ENCODE measurements around the gene NXPE4.
"Not testable (repeated sequence)": the region's sequence is repeated elsewhere in the genome, so short reads cannot be mapped to it uniquely, and the experiment has no call there.

NXPE4 gene

DNA sequence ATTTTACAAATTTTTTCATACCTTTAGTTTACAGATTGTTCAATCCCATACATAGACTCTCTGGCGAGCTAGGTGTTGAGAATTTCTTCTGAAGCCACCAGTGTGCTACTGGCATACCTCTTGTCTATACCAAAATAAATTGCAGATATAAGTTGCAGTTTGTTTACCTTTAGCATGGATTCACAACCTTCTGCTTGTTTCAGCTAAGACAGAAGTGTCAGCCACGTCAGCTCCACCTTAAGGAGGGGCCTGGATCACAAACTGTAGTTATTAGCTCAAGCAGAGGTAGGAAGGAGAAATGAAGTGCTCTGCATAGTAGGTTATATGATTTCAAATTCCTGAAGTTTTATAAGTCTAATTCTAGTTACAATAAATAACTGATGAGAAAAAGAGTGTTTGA is at the start of gene NXPE4:
NXPE4 (minus strand) TSS at position 216 of the 400 bp plus-strand sequence. CDS start 1,027 bp downstream, outside the sequence.
- no peak for DNase-seq

DNA sequence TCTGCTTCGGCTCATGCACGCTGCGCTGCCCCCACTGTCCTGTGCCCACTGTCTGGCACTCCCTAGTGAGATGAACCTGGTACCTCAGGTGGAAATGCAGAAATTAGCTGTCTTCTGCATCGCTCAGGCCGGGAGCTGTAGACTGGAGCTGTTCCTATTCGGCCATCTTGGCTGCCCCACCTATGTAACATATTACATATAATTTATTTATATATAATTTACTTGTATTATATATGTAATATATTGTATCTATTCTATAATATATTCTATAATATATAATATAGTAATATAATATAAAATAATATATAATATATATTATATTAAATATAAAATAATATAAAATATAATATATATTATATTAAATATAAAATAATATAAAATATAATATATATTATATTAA is 43.9 kb upstream of the NXPE4 start:
- DNase-seq: peak in 1 of 2 donors; percentile 1

DNA sequence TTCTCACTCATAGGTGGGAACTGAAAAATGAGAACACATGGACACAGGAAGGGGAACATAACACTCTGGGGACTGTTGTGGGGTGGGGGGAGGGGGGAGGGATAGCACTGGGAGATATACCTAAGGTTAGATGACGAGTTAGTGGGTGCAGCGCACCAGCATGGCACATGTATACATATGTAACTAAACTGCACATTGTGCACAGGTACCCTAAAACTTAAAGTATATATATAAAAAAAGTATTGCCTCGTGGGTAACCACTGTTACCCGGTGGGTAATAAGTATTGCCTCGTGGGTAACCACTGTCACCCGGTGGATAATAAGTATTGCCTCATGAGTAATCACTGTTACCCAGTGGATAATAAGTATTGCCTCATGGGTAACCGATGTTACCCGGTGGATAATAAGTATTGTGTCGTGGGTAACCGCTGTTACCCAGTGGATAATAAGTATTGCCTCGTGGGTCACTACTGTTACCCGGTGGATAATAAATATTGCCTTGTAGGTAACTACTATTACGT is 35.9 kb upstream of the NXPE4 start:
- not testable (repeated sequence) for DNase-seq

DNA sequence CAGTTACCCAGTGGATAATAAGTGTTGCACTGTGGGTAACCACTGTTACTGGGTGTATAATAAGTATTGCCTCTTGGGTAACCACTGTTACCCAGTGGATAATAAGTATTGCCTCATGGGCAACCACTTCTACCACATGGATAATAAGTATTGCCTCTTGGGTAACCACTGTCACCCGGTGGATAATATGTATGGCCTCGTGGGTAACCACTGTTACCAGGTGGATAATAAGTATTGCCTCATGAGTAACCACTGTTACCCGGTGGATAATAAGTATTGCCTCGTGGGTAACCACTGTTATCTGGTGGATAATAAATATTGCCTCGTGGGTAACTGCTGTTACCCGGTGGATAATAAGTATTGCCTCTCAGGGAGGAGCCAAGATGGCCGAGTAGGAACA is 29.7 kb upstream of the NXPE4 start:
- no peak for DNase-seq

DNA sequence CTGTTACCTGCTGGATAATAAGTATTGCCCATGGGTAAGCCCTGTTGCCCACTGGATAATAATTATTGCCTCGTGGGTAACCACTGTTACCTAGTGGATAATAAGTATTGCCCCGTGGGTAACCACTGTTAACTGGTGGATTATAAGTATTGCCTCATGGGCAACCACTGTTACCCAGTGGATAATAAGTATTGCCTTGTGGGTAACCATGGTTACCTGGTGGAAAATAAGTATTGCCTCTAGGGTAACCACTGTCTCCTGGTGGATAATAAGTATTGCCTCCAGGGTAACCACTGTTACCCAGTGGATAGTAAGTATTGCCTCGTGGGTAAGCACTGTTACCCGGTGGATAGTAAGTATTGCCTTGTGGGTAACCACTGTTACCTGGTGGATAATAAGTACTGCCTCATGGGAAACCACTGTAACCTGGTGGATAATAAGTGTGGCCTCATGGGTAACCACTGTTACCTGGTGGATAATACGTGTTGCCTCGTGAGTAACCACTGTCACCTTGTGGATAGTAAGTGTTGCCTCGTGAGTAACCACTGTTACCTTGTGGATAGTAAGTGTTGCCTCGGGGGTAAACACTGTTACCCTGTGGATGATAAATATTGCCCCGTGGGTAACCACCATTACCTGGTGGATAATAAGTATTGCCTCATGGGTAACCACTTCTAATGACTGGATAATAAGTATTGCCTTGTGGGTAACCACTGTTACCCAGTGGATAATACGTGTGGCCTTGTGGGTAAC is 29.0 kb upstream of the NXPE4 start:
- DNase-seq: no peak

DNA sequence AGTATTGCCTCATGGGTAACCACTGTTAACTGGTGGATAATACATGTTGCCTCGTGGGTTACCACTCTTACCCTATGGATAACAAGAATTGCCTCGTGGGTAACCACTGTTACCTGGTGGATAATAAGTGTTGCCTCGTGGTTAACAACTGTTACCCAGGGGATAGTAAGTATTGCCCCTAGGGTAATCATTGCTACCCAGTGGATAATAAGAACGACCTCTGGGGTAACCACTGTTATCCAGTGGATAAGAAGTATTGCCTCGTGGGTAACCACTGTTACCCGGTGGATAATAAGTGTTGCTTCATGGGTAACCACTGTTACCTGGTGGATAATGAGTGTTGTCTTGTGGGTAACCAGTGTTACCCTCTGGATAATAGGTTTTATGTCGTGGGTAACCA is 28.1 kb upstream of the NXPE4 start:
- DNase-seq: no peak

DNA sequence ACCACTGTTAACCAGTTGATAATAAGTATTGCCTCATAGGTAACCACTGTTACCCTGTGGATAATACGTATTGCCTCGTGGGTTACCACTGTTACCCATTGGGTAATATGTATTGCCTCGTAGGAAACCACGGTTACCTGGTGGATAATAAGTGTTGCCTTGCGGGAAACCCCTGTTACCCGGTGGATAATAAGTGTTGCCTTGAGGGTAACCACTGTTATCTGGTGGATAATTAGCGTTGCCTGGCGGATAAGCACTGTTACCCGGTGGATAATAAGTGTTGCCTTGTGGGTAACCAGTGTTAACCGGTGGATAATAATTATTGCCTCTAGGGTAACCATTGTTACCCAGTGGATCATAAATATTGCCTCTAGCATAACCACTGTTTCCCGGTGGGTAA is 27.3 kb upstream of the NXPE4 start:
- DNase-seq: no peak

DNA sequence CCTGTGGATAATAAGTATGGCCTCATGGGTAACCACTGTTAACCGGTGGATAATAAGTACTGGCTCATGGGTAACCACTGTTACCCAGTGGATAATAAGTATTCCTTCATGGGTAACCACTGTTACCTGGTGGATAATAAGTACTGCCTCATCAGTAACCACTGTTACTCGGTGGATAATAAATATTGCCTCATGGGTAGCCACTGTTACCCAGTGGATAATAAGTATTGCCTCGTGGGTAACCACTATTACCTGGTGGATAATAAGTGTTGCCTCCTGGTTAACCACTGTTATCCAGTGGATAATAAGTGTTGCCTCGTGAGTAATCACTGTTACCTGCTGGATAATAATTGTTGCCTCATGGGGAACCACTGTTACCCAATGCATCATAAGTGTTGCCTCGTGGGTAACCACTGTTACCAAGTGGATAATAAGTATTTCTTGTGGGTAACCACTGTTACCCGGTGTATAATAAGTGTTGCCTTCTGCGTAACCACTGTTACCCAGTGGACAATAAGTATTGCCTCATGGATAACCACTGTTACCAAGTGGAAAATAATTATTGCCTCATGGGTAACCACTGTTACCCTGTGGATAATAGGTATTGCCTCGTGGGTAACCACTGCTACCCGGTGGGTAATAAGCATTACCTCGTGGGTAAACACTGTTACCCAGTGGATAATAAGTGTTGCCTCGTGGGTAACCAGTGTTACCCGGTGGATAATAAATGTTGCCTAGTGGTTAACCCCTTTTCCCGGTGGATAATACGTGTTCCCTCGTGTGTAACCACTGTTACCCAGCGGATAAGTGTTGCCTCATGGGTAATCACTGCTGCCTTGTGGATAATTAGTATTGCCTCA is 26.6 kb upstream of the NXPE4 start:
- DNase-seq: no peak

DNA sequence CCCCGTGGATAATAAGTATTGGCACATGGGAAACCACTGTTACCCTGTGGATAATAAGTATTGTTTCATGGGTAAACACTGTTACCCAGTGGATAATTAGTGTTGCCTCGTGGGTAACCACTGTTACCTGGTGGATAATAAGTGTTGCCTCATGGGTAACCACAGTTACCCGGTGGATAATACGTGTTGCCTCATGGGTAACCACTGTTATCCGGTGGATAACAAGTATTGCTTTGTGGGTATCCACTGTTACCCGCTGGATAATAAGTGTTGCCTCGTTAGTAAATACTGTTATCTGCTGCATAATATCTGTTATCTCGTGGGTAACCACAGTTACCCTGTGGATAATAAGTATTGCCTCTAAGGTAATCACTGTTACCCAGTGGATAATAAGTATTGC is 25.5 kb upstream of the NXPE4 start:
- no peak for DNase-seq

DNA sequence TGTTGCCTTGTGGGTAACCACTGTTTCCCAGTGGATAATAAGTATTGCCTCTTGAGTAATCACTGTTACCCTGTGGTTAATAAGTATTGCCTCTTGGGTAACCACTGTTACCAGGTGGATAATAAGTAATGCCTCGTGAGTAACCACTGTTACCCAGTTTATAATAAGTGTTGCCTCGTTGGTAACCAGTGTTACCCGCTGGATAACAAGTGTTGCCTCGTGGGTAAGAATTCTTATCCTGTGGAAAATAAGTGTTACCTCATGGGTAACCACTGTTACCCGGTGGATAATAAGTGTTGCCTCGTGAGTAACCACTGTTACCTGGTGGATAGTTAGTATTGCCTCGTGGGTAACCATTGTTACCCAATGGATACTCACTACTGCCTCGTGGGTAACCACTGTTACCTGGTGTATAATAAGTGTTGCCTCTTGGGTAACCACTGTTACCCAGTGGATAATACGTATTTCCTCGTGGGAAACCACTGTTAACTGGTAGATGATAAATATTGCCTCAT is 24.1 kb upstream of the NXPE4 start:
- no peak for DNase-seq

DNA sequence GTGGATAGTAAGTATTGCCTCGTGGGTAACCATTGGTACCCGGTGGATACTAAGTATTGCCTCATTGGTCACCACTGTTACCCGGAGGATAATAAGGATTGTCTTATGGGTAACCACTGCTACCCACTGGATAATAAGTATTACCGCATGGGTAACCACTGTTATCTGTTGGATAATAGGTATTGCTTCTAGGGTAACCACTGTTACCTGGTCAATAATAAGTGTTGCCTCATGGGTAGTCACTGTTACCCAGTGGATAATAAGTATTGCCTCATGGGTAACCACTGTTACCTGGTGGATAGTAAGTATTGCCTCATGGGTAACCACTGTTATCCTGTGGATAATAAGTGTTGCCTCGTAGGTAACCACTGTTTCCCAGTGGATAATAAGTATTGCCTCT is 22.6 kb upstream of the NXPE4 start:
- no peak for DNase-seq

DNA sequence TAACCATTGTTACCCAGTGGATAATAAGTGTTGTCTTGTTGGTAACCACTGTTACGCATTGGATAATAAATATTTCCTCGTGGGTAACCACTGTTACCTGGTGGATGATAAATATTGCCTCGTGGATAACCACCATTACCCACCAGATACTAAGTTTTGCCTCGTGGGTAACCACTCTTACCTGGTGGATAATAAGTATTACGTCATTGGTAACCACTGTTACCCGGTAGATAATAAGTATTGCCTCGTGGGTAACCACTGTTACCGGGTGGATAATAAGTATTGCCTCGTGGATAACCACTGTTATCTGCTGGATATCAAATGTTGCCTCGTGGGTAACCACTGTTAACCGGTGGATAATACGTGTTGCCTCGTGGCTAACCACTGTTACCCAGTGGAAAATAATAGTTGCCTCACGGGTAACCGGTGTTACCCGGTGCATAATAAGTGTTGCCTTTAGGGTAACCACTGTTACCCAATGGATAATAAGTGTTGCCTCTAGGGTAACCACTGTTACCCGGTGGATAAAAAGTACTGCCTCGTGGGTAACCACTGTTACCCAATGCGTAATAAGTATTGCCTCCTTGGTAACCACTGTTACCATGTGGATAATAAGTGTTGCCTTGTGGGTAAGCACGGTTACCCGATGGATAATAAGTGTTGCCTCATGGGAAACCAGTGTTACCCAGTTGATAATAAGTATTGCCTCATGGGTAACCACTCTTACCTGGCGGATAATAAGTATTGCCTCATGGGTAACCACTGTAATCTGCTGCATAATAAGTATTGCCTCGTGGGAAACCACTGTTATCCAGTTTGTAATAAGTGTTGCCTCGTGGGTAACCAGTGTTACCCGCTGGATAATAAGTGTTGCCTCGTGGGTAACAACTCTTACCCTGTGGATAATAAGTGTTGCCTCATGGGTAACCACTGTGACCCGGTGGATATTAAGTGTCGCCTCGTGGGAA is 21.9 kb upstream of the NXPE4 start:
- no peak for DNase-seq

DNA sequence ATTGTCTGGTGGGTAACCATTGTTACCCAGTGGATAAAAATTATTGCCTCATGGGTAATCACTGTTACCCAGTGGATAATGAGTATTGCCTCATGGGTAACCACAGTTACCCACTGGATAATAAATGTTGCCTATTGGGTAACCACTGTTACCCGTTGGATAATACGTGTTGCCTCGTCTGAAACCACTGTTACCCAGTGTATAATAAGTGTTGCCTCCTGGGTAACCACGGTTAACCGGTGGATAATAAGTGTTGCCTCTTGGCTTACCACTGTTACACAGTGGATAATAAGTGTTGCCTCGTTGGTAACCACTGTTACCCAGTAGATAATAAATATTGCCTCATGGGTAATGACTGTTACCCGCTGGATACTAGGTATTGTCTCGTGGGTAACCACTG is 20.9 kb upstream of the NXPE4 start:
- no peak for DNase-seq

DNA sequence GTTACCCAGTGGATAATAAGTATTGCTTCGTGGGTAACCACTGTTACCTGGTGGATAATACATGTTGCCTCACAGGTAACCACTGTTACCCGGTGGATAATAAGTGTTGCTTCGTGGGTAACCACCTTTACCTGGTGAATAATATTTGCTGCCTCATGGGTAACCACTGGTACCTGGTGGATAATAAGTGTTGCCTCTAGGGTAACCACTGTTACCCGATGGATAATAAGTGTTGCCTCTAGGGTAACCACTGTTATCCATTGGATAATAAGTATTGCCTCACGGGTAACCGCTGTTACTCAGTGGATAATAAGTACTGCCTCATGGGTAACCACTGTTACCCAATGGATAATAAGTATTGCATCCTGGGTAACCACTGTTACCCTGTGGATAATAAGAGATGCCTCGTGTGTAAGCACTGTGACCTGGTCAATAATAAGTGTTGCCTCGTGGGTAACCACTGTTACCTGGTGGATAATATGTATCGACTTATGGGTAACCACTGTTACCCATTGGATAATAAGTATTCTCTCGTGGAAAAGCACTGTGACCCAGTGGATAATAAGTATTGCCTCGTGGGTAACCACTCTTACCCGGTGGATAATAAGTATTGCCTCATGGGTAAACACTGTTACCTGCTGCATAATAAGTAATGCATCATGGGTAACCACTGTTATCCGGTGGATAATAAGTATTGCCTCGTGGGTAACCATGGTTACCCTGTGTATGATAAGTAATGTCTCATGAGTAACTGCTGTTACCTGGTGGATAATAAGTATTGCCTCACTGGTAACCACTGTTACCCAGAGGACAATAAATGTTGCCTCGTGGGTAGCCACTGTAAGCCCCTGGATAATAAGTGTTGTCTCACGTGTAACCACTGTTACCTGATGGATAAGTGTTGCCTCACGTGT is 20.1 kb upstream of the NXPE4 start:
- no peak for DNase-seq

DNA sequence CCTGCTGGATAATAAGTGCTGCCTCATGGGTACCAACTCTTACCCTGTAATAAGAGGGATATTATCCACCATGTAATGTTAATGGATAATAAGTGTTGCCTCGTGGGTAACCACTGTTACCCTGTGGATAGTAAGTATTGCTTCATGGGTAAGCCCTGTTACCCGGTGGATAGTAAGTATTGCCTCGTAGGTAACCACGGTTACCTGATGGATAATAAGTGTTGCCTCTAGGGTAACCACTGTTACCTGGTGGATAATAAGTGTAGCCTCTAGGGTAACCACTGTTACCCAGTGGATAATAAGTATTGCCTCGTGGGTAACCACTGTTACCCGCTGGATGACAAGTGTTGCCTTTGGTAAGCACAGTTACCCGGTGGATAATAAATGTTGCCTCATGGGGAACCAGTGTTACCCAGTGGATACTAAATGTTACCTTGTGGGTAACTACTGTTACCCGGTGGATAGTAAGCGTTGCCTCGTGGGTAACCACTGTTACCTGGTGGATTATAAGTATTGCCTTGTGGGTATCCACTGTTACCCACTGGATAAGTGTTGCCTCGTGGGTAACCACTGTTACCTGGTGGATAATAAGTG is 18.6 kb upstream of the NXPE4 start:
- no peak for DNase-seq

DNA sequence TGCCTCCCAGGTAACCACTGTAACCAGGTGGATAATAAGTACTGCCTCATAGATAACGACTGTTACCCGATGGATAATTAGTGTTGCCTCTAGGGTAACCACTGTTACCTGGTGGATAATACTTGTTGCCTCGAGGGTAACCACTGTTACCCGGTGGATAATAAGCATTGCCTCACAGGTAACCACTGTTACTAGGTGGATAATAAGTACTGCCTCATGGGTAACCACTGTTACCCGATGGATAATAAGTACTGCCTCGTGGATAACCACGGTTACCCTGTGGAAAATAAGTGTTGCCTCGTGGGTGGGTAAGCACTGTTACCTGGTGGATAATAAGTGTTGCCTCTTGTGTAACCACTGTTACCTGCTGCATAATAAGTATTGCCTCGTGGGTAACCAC is 17.5 kb upstream of the NXPE4 start:
- not testable (repeated sequence) for DNase-seq

DNA sequence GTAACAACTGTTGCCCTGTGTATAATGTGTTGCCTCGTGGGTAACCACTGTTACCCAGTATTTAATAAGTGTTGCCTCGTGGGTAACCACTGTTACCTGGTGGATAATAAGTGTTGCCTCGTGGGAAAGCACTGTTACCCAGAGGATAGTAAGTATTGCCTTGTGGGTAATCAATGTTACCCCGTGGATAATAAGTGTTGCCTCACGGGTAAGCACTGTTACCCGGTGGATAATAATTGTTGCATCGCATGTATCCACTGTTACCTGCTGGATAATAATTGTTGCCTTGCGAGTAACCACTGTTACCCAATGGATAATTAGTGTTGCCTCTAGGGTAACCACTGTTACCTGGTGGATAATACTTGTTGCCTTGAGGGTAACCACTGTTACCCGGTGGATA is 17.1 kb upstream of the NXPE4 start:
- no peak for DNase-seq

DNA sequence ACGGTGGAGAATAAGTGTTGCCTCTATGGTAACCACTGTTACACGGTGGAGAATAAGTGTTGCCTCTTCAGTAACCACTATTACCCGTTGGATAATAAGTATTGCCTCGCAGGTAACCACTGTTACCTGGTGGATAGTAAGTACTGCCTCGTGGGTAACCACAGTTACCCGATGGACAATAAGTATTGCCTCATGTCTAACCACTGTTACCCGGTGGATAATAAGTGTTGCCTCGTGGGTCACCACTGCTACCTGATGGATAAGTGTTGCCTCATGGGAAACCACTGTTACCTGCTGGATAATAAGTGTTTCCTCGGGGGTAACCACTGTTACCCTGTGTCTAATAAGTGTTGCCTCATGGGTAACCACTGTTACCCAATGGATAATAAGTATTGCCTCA is 16.6 kb upstream of the NXPE4 start:
- DNase-seq: not testable (repeated sequence)

DNA sequence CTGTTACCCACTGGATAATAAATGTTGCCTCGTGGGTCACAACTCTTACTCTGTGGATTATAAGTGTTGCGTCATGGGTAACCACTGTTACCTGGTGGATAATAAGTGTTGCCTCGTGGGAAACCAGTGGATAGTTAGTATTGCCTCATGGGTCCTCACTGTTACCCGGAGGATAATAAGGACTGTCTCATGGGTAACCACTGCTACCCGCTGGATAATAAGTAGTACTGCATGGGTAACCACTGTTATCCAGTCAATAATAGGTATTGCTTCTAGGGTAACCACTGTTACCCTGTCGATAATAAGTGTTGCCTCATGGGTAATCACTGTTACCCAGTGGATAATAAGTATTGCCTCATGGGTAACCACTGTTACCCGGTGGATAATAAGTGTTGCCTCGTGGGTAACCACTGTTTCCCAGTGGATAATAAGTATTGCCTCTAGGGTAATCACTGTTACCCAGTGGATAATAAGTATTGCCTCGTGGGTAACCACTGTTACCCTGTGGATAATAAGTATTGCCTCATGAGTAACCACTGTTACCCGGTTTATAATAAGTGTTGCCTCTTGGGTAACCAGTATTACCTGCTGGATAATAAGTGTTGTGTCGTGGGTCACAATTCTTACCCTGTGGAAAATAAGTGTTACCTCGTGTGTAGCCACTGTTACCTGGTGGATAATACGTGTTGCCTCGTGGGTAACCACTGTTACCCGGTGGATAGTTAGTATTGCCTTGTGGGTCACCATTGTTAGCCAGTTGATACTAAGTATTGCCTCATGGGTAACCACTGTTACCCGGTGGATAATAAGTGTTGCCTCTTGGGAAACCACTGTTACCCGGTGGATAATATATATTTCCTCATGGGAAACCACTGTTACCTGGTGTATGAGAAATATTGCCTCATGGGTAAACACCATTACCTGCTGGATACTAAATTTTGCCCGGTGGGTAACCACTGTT is 15.7 kb upstream of the NXPE4 start:
- DNase-seq: no peak

DNA sequence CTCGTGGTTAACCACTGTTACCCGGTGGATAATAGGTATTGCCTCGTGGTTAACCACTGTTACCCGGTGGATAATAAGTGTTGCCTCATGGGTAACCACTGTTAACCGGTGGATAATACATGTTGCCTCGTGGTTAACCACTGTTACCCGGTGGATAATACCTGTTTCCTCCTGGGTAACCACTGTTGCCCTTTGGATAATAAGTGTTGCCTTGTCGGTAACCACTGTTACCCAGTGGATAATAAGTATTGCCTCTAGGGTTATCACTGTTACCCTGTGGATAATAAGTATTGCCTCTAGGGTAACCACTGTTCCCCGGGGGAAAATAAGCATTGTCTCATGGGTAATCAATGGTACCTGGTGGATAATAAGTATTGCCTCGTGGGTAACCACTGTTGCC is 15.0 kb upstream of the NXPE4 start:
- no peak for DNase-seq

All from stimulated activated CD4-positive, alpha-beta T cell treated with anti-CD3 and anti-CD28 coated beads, Interleukin-2, amount 100 ng/mL, for 24 hours (primary cell).